HFFc6 (cell line): ENCODE results near the gene CHST4. TPM values are rescaled to one million over a fixed set of nuclear protein-coding genes. Genes with fewer than 3 reads are reported as not detected.

Source experiments
- DNase-seq: peaks from one replicate; pipeline ENCODE4 v3.0.0-alpha.2; 2018
- H3K27ac Mint-ChIP-seq: 2 replicates; pipeline ENCODE4 v1.8.0; 2020; ENCODE audit warnings: mild to moderate bottlenecking, mixed read lengths
- H3K27me3 Mint-ChIP-seq: 2 replicates; pipeline ENCODE4 v1.8.0; 2021; ENCODE audit warnings: mild to moderate bottlenecking, moderate library complexity, mixed read lengths; ENCODE audit not compliant: insufficient read depth
- H3K36me3 Mint-ChIP-seq: 2 replicates; pipeline ENCODE4 v1.8.0; 2021; ENCODE audit warnings: low read depth, mixed read lengths
- H3K4me1 Mint-ChIP-seq: 2 replicates; pipeline ENCODE4 v1.8.0; 2020; ENCODE audit warnings: low read depth, mixed read lengths
- H3K4me3 Mint-ChIP-seq: 2 replicates; pipeline ENCODE4 v1.8.0; 2020; ENCODE audit warnings: mild to moderate bottlenecking, moderate library complexity, mixed read lengths
- H3K9me3 Mint-ChIP-seq: 2 replicates; pipeline ENCODE4 v1.8.0; 2020; ENCODE audit warnings: mild to moderate bottlenecking, mixed read lengths
- total RNA-seq, 6 experiments: library from RNA; stranded (reverse); fragmentation: NEBNext Ultra II Directional; extraction: Animal tissue kit (Norgen Biotek cat#: 25700); gene quantifications; 2 replicates in 1 of 6; 3 replicates in 5 of 6; pipeline ENCODE4 v1.2.3, GENCODE V29; 2021
- TF ChIP-seq, protein P1 (sequence below): fragments of 200-600 bp; sonication (generic); IDR thresholded peaks from 2 replicates; pipeline ENCODE4 v1.5.0; 2021; ENCODE audit warnings: antibody characterized with exemption, mild to moderate bottlenecking

Gene CHST4
- total RNA-seq, 6 experiments from 2014 or later, result not detected

DNA sequence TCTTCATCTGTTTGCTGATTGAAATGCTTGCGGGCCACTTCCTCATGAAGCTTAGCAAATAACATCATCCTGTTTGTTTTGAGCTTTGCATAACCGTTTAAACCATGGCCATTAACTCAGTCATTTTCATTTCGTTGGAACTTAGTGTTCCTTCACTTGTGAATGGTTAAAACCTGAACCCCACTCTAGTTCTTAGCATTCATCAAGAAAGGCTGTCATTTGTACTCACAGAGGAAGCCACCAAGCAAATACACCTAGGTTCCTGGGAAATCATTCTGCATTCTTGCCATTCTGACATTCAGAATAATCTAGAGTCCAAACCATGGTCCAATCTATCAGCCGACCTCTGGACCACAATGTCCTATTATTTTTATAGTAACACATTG is 59.1 kb downstream of the CHST4 start:
- no peak overlapping the region for H3K4me3 Mint-ChIP-seq
- H3K4me1 Mint-ChIP-seq, result no peaks in the 10 kb centered on the region
- H3K9me3 Mint-ChIP-seq, result no peaks in the 10 kb centered on the region
- TF ChIP-seq, protein P1, sequence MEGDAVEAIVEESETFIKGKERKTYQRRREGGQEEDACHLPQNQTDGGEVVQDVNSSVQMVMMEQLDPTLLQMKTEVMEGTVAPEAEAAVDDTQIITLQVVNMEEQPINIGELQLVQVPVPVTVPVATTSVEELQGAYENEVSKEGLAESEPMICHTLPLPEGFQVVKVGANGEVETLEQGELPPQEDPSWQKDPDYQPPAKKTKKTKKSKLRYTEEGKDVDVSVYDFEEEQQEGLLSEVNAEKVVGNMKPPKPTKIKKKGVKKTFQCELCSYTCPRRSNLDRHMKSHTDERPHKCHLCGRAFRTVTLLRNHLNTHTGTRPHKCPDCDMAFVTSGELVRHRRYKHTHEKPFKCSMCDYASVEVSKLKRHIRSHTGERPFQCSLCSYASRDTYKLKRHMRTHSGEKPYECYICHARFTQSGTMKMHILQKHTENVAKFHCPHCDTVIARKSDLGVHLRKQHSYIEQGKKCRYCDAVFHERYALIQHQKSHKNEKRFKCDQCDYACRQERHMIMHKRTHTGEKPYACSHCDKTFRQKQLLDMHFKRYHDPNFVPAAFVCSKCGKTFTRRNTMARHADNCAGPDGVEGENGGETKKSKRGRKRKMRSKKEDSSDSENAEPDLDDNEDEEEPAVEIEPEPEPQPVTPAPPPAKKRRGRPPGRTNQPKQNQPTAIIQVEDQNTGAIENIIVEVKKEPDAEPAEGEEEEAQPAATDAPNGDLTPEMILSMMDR, result no peak
- peaks cover 14% of the 10 kb centered on the region; the same call in 1 of the 2 replicates for H3K27me3 Mint-ChIP-seq
- no peaks in the 10 kb centered on the region for H3K36me3 Mint-ChIP-seq
- H3K27ac Mint-ChIP-seq, result no peak overlapping the region
- no peak for DNase-seq

Other genes starting within 250 kb of the CHST4 start
- 10 to 100 TPM; 12.2 to 15.6 (median 14.8) TPM for gene CMTR2, start 237.0 kb upstream of the CHST4 start, total RNA-seq
- 1 to 10 TPM in 1 of 6 experiments, under 1 TPM in 2, not detected in 3; 0.14 to 1.1 (median 0.70) TPM for gene CALB2, start 167.7 kb upstream of the CHST4 start, total RNA-seq
- gene TLE7, start 84.4 kb upstream of the CHST4 start, total RNA-seq, result not detected
- gene ZNF23, start 64.2 kb upstream of the CHST4 start, total RNA-seq, result 10 to 100 TPM; 12.8 to 16.3 (median 14.5) TPM
- 1 to 10 TPM; 1.1 to 2.0 (median 1.6) TPM for gene ZNF19, start 37.1 kb upstream of the CHST4 start, total RNA-seq
- not detected for gene TAT, start 50.7 kb downstream of the CHST4 start, total RNA-seq
- not detected for gene MARVELD3, start 99.8 kb downstream of the CHST4 start, total RNA-seq
- gene PHLPP2, start 198.3 kb downstream of the CHST4 start, total RNA-seq, result 10 to 100 TPM; 11.5 to 14.4 (median 12.9) TPM